ENCODE data around the gene DNAJB13. TPM values are rescaled to one million over a fixed set of nuclear protein-coding genes. Genes with fewer than 3 reads are reported as not detected.

The DNAJB13 gene, protein sequence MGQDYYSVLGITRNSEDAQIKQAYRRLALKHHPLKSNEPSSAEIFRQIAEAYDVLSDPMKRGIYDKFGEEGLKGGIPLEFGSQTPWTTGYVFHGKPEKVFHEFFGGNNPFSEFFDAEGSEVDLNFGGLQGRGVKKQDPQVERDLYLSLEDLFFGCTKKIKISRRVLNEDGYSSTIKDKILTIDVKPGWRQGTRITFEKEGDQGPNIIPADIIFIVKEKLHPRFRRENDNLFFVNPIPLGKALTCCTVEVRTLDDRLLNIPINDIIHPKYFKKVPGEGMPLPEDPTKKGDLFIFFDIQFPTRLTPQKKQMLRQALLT
- under 1 TPM in 1 of 4 donors, not detected in 3; 0.42 TPM for total RNA-seq

DNA sequence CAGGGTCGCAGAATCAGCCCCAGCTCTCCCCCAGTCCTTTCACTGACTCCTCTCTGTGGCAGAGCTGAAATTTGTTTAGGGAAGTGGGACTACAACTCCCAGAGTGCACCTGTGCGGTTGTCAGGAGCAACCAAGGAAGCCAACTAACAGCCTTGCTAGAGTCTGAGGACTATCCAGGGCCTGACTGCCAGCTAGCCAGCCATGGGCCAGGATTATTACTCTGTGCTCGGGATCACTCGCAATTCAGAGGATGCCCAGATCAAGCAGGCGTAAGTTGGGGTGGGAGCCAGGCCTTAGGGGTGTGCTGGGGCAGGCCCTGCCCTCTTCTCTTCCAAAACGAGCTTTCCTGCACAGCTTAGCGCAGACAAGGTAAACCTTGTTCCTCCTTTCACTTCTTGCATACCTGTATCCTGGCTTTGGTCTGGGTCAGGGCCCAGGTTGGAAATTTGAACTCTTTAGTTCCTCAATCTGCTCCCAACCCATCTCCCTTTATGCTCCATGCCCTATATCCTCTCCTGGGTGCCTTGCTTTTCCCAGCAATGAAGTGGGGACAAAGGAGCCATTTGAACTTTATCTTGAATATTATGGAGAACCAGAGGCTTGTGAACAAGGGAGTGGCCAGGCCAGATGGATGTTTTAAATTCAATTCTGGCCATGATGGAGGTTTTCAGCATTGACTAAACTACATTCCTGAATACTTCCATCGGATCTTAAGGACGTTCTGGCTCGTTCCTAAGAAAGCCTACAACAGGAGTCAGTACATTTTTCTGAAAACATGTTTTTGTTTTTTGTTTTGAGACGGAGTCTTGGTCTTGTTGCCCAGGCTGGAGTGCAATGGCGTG is at the start of gene DNAJB13:
TSS of gene DNAJB13 (plus strand) at position 158 of the 842 bp plus-strand sequence. CDS start at position 202, 44 bp downstream.
- TF ChIP-seq POLR2A (IDR thresholded peaks at IDR 0.05) = no peak
- TF ChIP-seq, protein P1, sequence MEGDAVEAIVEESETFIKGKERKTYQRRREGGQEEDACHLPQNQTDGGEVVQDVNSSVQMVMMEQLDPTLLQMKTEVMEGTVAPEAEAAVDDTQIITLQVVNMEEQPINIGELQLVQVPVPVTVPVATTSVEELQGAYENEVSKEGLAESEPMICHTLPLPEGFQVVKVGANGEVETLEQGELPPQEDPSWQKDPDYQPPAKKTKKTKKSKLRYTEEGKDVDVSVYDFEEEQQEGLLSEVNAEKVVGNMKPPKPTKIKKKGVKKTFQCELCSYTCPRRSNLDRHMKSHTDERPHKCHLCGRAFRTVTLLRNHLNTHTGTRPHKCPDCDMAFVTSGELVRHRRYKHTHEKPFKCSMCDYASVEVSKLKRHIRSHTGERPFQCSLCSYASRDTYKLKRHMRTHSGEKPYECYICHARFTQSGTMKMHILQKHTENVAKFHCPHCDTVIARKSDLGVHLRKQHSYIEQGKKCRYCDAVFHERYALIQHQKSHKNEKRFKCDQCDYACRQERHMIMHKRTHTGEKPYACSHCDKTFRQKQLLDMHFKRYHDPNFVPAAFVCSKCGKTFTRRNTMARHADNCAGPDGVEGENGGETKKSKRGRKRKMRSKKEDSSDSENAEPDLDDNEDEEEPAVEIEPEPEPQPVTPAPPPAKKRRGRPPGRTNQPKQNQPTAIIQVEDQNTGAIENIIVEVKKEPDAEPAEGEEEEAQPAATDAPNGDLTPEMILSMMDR (IDR thresholded peaks at IDR 0.05) = no peak
- no peak within 1 kb of the TSS for H3K4me3 ChIP-seq (ENCODE audit: low read depth, poor library complexity, severe bottlenecking)
- no peak for DNase-seq (ENCODE audit: low spot score in 2 of 2)
- 74 to 76% methylated on average over 12 of the region's 12 CpGs for WGBS, 2 donors
- intact Hi-C loops (cut with DNase I; ENCODE audit: low total_unique reads) = no loop called here

GRCh38 chr11:73902303-73902702 is 48.5 kb upstream of the DNAJB13 start:
- intact Hi-C loops (cut with DNase I; ENCODE audit: low total_unique reads) = no loop called here
- WGBS, 2 donors = 57 to 76% methylated on average over 1 of the region's 1 CpG
- TF ChIP-seq POLR2A (IDR thresholded peaks at IDR 0.05) = no peak
- TF ChIP-seq, protein P1 (IDR thresholded peaks at IDR 0.05) = no peak
- DNase-seq (ENCODE audit: low spot score in 2 of 2) = no peak
- no peak overlapping the region for H3K4me3 ChIP-seq (ENCODE audit: low read depth, poor library complexity, severe bottlenecking)

DNA sequence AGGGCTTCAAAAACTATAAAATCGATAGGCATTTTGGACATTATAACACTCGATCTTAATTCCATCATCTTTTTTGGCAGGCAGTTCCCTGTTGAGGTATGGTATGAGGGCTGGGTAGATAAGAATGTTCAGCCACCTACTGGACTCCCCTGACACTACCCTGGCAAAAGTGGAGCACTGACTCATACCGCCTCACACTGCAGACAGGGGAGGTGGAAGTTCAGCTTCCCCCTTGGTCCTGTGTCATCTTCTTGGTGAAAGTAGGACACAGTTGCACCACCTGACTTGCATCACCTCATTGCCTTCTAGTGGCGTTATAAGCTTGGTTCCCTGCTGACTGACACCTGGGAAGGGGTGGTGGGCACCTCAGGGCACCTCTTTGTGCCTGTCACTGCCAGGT is 43.6 kb upstream of the DNAJB13 start:
- 89 to 93% methylated on average over 4 of the region's 4 CpGs for WGBS, 2 donors
- no peak for DNase-seq (ENCODE audit: low spot score in 2 of 2)
- intact Hi-C loops (cut with DNase I; ENCODE audit: low total_unique reads) = no loop called here
- no peak overlapping the region for H3K4me3 ChIP-seq (ENCODE audit: low read depth, poor library complexity, severe bottlenecking)
- TF ChIP-seq, protein P1 (IDR thresholded peaks at IDR 0.05) = no peak
- TF ChIP-seq POLR2A (IDR thresholded peaks at IDR 0.05) = no peak

- 96 to 97% methylated on average over 2 of the region's 2 CpGs for WGBS, 2 donors
- H3K4me3 ChIP-seq (ENCODE audit: low read depth, poor library complexity, severe bottlenecking) = no peak overlapping the region
- TF ChIP-seq POLR2A (IDR thresholded peaks at IDR 0.05) = no peak
- TF ChIP-seq, protein P1 (IDR thresholded peaks at IDR 0.05) = no peak
- DNase-seq (ENCODE audit: low spot score in 2 of 2) = no peak
- intact Hi-C loops (cut with DNase I; ENCODE audit: low total_unique reads) = no loop called here
These were observed 38.8 kb upstream of the DNAJB13 start for GRCh38 chr11:73912026-73912425.

- intact Hi-C loops (cut with DNase I; ENCODE audit: low total_unique reads) = no loop called here
- H3K4me3 ChIP-seq (ENCODE audit: low read depth, poor library complexity, severe bottlenecking) = no peak overlapping the region
- TF ChIP-seq, protein P1 (IDR thresholded peaks at IDR 0.05) = no peak
- TF ChIP-seq POLR2A (IDR thresholded peaks at IDR 0.05) = no peak
- DNase-seq (ENCODE audit: low spot score in 2 of 2) = no peak
These were observed 37.4 kb upstream of the DNAJB13 start for GRCh38 chr11:73913472-73913871.

Data from lower leg skin (tissue), 4 donors.